Esophagus muscularis mucosa (tissue), 4 donors: ENCODE measurements around the gene RAD51B.

ENCODE experiments used
- CTCF ChIP-seq, 3 experiments: fragments of 200-600 bp in 2 of 3; fragments of 450-650 bp in 1 of 3; sonication (generic) in 2 of 3; IDR thresholded peaks; one replicate each; pipeline ENCODE4 v1.5.1; 2017 to 2019; ENCODE audit warnings: antibody characterized with exemption in 3 of 3, mild to moderate bottlenecking in 2 of 3, moderate library complexity in 1 of 3
- EP300 ChIP-seq: sonication (generic); formaldehyde crosslinking; IDR thresholded peaks from one replicate; pipeline ENCODE4 v1.6.1; 2017; ENCODE audit warnings: antibody characterized with exemption
- POLR2A ChIP-seq: fragments of 450-650 bp; IDR thresholded peaks from one replicate; pipeline ENCODE4 v1.6.1; 2017; ENCODE audit warnings: antibody characterized with exemption, moderate library complexity, mild to moderate bottlenecking, low read depth

- TF ChIP-seq CTCF (IDR thresholded peaks at IDR 0.05): no peak
- TF ChIP-seq EP300: no peak
- no peak for TF ChIP-seq POLR2A
These were observed 269.7 kb downstream of the RAD51B start for GRCh38 chr14:68089146-68089731.
